Endothelial cell of umbilical vein (primary cell): Measurements from ENCODE around the gene MTARC2. TPM values are rescaled to one million over a fixed set of nuclear protein-coding genes. Genes with fewer than 3 reads are reported as not detected.
A peak's percentile ranks its signal among the peaks of the same experiment; 100 is the strongest.

ENCODE experiments used
- Bru-seq: library from RNA; stranded (reverse); fragments of 400-500 nt; gene quantifications from one replicate; lab custom pipeline; 2021; lab: Mats Ljungman, UMichigan
- BruChase-seq, 2 experiments: library from RNA; stranded (reverse); fragments of 400-500 nt; gene quantifications; one replicate each; lab custom pipeline; 2021; lab: Mats Ljungman, UMichigan
- BruUV-seq: library from RNA; stranded (reverse); fragments of 400-500 nt; replicated peaks from 2 replicates; lab custom pipeline; 2021; lab: Mats Ljungman, UMichigan
- CTCF ChIA-PET: fragments of 300-600, 350-600 bp; sonication (Branson Sonifier 250); formaldehyde crosslinking; loops from one replicate; lab custom pipeline; 2021; ENCODE audit warnings: antibody characterized with exemption, inconsistent platforms; lab: Charles Lee
- POLR2A ChIA-PET: fragments of 300-600, 350-600 bp; sonication (Branson Sonifier 250); formaldehyde crosslinking; loops from one replicate; lab custom pipeline; 2021; ENCODE audit warnings: antibody characterized with exemption, inconsistent platforms; lab: Charles Lee
- DNase-seq: peaks from one replicate; pipeline ENCODE4 v3.0.0-alpha.2; 2011; ENCODE audit warnings: low read depth, low spot score
- FAIRE-seq: peaks from 2 replicates; lab custom pipeline; 2011; peaks lifted over from hg19 to GRCh38; lab: Jason Lieb, UNC
- H2AFZ ChIP-seq: 2 replicates; pipeline ENCODE4 v1.6.0; 2012; ENCODE audit warnings: low read depth, low read length, control low read depth, inconsistent platforms
- H3K27ac ChIP-seq: 2 replicates; pipeline ENCODE4 v1.5.1; 2011; ENCODE audit warnings: low read depth, mild to moderate bottlenecking, control low read depth, low read length, moderate library complexity; ENCODE audit not compliant: insufficient read depth
- H3K27me3 ChIP-seq, 2 experiments: 2 replicates each; pipeline versions ENCODE4 v1.6.0 to v1.6.1; 2011; ENCODE audit warnings: low read length in 2 of 2, mixed read lengths in 1 of 2; ENCODE audit not compliant: control insufficient read depth in 2 of 2, insufficient read depth in 2 of 2
- H3K36me3 ChIP-seq, 2 experiments: 2 replicates in 1 of 2; 3 replicates in 1 of 2; pipeline ENCODE4 v1.5.1; 2011; ENCODE audit warnings: low read length in 2 of 2, mild to moderate bottlenecking in 1 of 2, moderate library complexity in 1 of 2; ENCODE audit not compliant: control insufficient read depth in 2 of 2, insufficient read depth in 2 of 2; ENCODE audit errors: extremely low read depth in 1 of 2
- H3K4me1 ChIP-seq: 3 replicates; pipeline ENCODE4 v1.5.1; 2011; ENCODE audit warnings: mild to moderate bottlenecking, low read length; ENCODE audit not compliant: control insufficient read depth, insufficient read depth; ENCODE audit errors: extremely low read depth
- H3K4me2 ChIP-seq: 2 replicates; pipeline ENCODE4 v1.6.1; 2011; ENCODE audit warnings: low read length, control low read depth, mixed read lengths; ENCODE audit not compliant: insufficient read depth
- H3K4me3 ChIP-seq, 3 experiments: fragments of 200-600 bp in 1 of 3; sonication (generic), shearing (Covaris generic) in 1 of 3; replicated peaks in 1 of 3; 2 replicates each; pipeline ENCODE4 v1.5.1; 2011 to 2016; ENCODE audit warnings: control low read depth in 3 of 3, low read length in 3 of 3, mild to moderate bottlenecking in 2 of 3, inconsistent platforms in 1 of 3, low read depth in 1 of 3, moderate library complexity in 1 of 3; ENCODE audit not compliant: insufficient read depth in 1 of 3
- H3K79me2 ChIP-seq: 2 replicates; pipeline ENCODE4 v1.6.0; 2012; ENCODE audit warnings: low read length, inconsistent platforms; ENCODE audit not compliant: control insufficient read depth, insufficient read depth
- H3K9ac ChIP-seq: replicated peaks from 2 replicates; pipeline ENCODE3; 2011; ENCODE audit warnings: low read length, control low read depth; ENCODE audit not compliant: insufficient read depth; ENCODE audit errors: extremely low read depth
- H3K9me1 ChIP-seq: replicated peaks from 3 replicates; pipeline ENCODE4 v1.6.0; 2011; ENCODE audit warnings: mild to moderate bottlenecking, low read length; ENCODE audit not compliant: control insufficient read depth, insufficient read depth; ENCODE audit errors: extremely low read depth
- H3K9me3 ChIP-seq: replicated peaks from 2 replicates; pipeline ENCODE4 v1.5.1; 2012; ENCODE audit warnings: low read length, inconsistent platforms; ENCODE audit not compliant: control insufficient read depth, insufficient read depth
- H4K20me1 ChIP-seq: replicated peaks from 2 replicates; pipeline ENCODE3; 2011; ENCODE audit warnings: mild to moderate bottlenecking, low read length; ENCODE audit not compliant: control insufficient read depth, insufficient read depth; ENCODE audit errors: extremely low read depth
- EZH2 ChIP-seq: IDR thresholded peaks from 2 replicates; pipeline ENCODE4 v1.6.1; 2012; ENCODE audit warnings: borderline replicate concordance, low read depth, mild to moderate bottlenecking, moderate library complexity, low read length, inconsistent platforms; ENCODE audit not compliant: severe bottlenecking
- JUN ChIP-seq: IDR thresholded peaks from 2 replicates; pipeline ENCODE4 v1.6.1; 2011; ENCODE audit warnings: borderline replicate concordance, low read depth; ENCODE audit not compliant: insufficient read length, insufficient read depth
- MYC ChIP-seq: IDR thresholded peaks from one replicate; pipeline ENCODE4 v1.6.1; 2011; ENCODE audit warnings: mild to moderate bottlenecking, low read depth, low read length
- POLR2A ChIP-seq: IDR thresholded peaks from 2 replicates; pipeline ENCODE4 v1.6.1; 2012; ENCODE audit warnings: low read depth, mild to moderate bottlenecking, control low read depth, low read length
- POLR2AphosphoS5 ChIP-seq: IDR thresholded peaks from 2 replicates; pipeline ENCODE4 v1.6.1; 2012; ENCODE audit warnings: low read depth, mild to moderate bottlenecking, control low read depth, low read length, moderate library complexity; ENCODE audit not compliant: insufficient read depth
- dilution Hi-C: fragments of 300-500 bp; cut with MboI; formaldehyde crosslinking; loops from one replicate; pipeline ENCODE4 v1.15.0; 2019; ENCODE audit warnings: low sequenced_read_pairs; ENCODE audit not compliant: extremely low pct_ligation_motif_present
- intact Hi-C: fragments of 100-400 bp; cut with micrococcal nuclease; formaldehyde crosslinking; loops from one replicate; pipeline ENCODE4 v1.10.0; 2022
- long read RNA-seq: library from polyadenylated mRNA; stranded (forward); transcript quantifications from one replicate; pipeline ENCODE4 v2.0.0, GENCODE V29; 2021
- polyA minus RNA-seq, 3 experiments: library from RNA; depleted of rRNA, polyadenylated mRNA; stranded (reverse); fragments of >200 nt; gene quantifications; 1 replicate in 1 of 3; 2 replicates in 2 of 3; pipeline ENCODE4 v1.2.3, GENCODE V29; 2011
- polyA plus RNA-seq, 4 experiments: library from polyadenylated mRNA; depleted of rRNA in 3 of 4; stranded (reverse) in 3 of 4; unstranded in 1 of 4; fragments of >200 nt; gene quantifications; 2 replicates each; pipeline versions ENCODE4 v1.2.1 to v1.2.3, GENCODE V29; 2011 to 2012; ENCODE audit warnings: missing spikeins in 1 of 4
- total RNA-seq: library from RNA; stranded (reverse); gene quantifications from 2 replicates; pipeline ENCODE4 v1.2.3, GENCODE V29; 2021
- TF ChIP-seq, protein P1 (sequence below): IDR thresholded peaks from 2 replicates; pipeline ENCODE4 v1.6.1; 2011; ENCODE audit not compliant: insufficient read depth, insufficient read length

The MTARC2 gene
- total RNA-seq (12.0 and 14.1 TPM in 2 replicates), polyA plus RNA-seq (9.8 and 10.7 TPM in 2 replicates), polyA minus RNA-seq (6.1 and 6.2 TPM in 2 replicates), Bru-seq, nascent RNA (percentile 52 among the genes with signal in this experiment), BruChase-seq, experiment 1, labeled RNA remaining after a 6-hour chase (percentile 60 among the genes with signal in this experiment), BruChase-seq, experiment 2, labeled RNA remaining after a 2-hour chase (percentile 61 among the genes with signal in this experiment)
- 6.0 and 8.0 TPM in 2 replicates for polyA plus RNA-seq (2011; cell fraction: cytosol; rRNA removed)
- polyA plus RNA-seq (2011; cell fraction: nucleus; rRNA removed) = 32.7 and 34.7 TPM in 2 replicates
- polyA plus RNA-seq (2012) = 16.7 and 17.9 TPM in 2 replicates
- polyA minus RNA-seq (2011; cell fraction: cytosol; rRNA and poly(A)+ RNA removed) = 13.0 TPM
- 10.7 and 13.3 TPM in 2 replicates for polyA minus RNA-seq (2011; cell fraction: nucleus; rRNA and poly(A)+ RNA removed)
- long read RNA-seq, transcript MARC2-202 (8 exons, 2,134 nt) = major isoform, 23 of 30 reads
- long read RNA-seq, partial matches to known transcripts = 1 of 30 reads
- long read RNA-seq, other reads (novel, unspliced or antisense) = 3 of 30 reads

DNA sequence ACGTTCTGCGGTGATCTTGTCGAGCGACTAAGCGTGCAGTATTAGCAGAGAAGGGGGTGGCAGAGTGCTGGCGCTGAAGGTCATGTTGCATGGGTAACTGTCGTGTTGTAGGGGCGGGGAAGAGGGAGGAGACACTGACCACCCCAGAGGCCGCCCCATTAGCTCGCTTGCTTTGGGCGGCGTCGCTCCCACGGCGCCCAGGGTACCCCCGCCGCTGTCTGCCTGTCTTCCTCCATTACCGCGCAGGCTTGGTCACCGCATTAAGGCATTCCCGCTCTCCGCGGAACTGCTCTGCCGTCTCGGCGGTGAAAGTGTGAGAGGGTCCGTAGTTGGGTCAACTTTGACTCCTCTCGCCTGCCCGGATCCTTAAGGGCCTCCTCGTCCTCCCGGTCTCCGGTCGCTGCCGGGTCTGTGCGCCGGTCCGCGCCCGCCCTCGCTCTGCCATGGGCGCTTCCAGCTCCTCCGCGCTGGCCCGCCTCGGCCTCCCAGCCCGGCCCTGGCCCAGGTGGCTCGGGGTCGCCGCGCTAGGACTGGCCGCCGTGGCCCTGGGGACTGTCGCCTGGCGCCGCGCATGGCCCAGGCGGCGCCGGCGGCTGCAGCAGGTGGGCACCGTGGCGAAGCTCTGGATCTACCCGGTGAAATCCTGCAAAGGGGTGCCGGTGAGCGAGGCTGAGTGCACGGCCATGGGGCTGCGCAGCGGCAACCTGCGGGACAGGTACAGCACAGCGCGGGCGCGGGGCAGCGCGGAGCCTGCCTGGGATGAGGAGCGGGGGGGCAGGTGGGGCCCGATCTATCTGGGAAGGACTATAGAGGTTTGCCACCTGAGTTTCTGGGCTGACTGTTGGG lies at the start of gene MTARC2:
MTARC2 (plus strand) TSS at position 234 of the 846 bp plus-strand sequence; CDS start at position 444, 210 bp downstream.
- H3K79me2 ChIP-seq = peaks cover 19% of the 10 kb centered on the region
- intact Hi-C loops = loop anchor here (1.0 to 2.0 kb wide), 3 partner anchors 15 to 58 kb away; partner anchors contain the start of gene C1orf115
- peak within 1 kb of the TSS; percentile 56 for H3K4me2 ChIP-seq
- ChIA-PET CTCF (interaction anchor here (0.6 to 5.7 kb wide), 10 partner anchors 8 to 452 kb away, joined by 3 to 82 read pairs (median 5); no protein-coding TSS in a partner anchor), POLR2A (interaction anchor here (1.5 kb wide), 1 partner anchor 15 kb away, joined by 9 read pairs; no protein-coding TSS in a partner anchor)
- peak within 1 kb of the TSS; percentile 64 for H3K9ac ChIP-seq
- FAIRE-seq = peak; percentile 98
- peaks cover 14% of the 10 kb centered on the region for H3K4me1 ChIP-seq
- dilution Hi-C loops = no loop called here
- H3K4me3 ChIP-seq = peak within 1 kb of the TSS; percentile 60 to 78 (median 74)
- H3K9me1 ChIP-seq = no peaks in the 10 kb centered on the region
- peak; percentile 85 for DNase-seq
- BruUV-seq = TSS peak; percentile 41
- H3K36me3 ChIP-seq = no peaks in the 10 kb centered on the region
- peak within 1 kb of the TSS; percentile 42 for H3K27ac ChIP-seq
- H3K27me3 ChIP-seq = no peaks in the 10 kb centered on the region
- no peaks in the 10 kb centered on the region for H4K20me1 ChIP-seq
- TF ChIP-seq POLR2A (peak; percentile 88), MYC (no peak), POLR2AphosphoS5 (peak; percentile 83)
- H2AFZ ChIP-seq = peak within 1 kb of the TSS; percentile 70
- no peaks in the 10 kb centered on the region for H3K9me3 ChIP-seq

DNA sequence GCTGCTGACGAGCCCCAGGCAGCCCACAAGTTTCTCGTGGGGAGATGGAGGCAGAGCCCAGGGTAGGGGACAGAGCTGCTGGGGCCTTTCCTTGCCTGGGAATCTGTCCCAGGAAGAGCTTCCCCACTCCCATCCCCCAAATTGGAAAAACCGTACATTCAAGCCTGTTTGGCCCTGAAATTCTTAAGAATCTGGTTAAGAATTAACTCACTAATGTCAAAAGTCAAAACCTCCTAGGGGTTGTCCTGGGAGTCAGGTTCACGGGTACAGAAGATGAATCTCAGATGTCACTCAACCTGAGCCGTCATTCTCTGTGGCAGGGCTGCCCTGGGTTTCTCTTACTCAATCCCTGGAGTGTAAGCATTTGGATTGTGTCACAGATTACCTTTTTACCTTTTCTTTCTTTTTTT lies 49.5 kb upstream of the MTARC2 start:
- POLR2A ChIA-PET = no interaction called here
- CTCF ChIA-PET = interaction anchor here (0.7 to 3.6 kb wide), 4 partner anchors 10 to 78 kb away, joined by 3 to 17 read pairs (median 12); no protein-coding TSS in a partner anchor
- BruUV-seq = TSS peak; percentile 35

More for the DNA sequence above, 49.5 kb upstream of the MTARC2 start:
- peaks cover 0 to 10% of the 10 kb centered on the region in 2 experiments for H3K36me3 ChIP-seq
- H3K9ac ChIP-seq = no peak overlapping the region
- H3K9me3 ChIP-seq = no peaks in the 10 kb centered on the region
- no peaks in the 10 kb centered on the region for H3K79me2 ChIP-seq
- no peak for FAIRE-seq
- no peak for TF ChIP-seq JUN
- no peak for TF ChIP-seq MYC
- TF ChIP-seq EZH2 = no peak
- no peak for TF ChIP-seq POLR2A
- TF ChIP-seq POLR2AphosphoS5 = no peak
- TF ChIP-seq, protein P1, sequence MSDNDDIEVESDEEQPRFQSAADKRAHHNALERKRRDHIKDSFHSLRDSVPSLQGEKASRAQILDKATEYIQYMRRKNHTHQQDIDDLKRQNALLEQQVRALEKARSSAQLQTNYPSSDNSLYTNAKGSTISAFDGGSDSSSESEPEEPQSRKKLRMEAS = no peak
- no peaks in the 10 kb centered on the region for H4K20me1 ChIP-seq
- H3K4me3 ChIP-seq = no peak overlapping the region
- no peak overlapping the region for H2AFZ ChIP-seq
- no peak for DNase-seq
- H3K4me1 ChIP-seq = no peaks in the 10 kb centered on the region
- no peaks in the 10 kb centered on the region for H3K9me1 ChIP-seq
- intact Hi-C loops (no loop called here), dilution Hi-C loops (no loop called here)
- H3K27me3 ChIP-seq = no peaks in the 10 kb centered on the region
- no peak overlapping the region for H3K27ac ChIP-seq
- H3K4me2 ChIP-seq = no peak overlapping the region
